GM12878 (cell line): ENCODE results near the gene PSMD13.

Source experiments
- POLR2AphosphoS2 ChIP-seq: IDR thresholded peaks from 2 replicates; pipeline ENCODE4 v1.6.1; 2011; ENCODE audit warnings: low read depth, mild to moderate bottlenecking, low read length, improper control_type of control experiment, moderate library complexity
- SP1 ChIP-seq: IDR thresholded peaks from one replicate; pipeline ENCODE4 v1.6.1; 2011; ENCODE audit warnings: low read depth, low read length
- ZNF217 ChIP-seq: fragments of 450-650 bp; IDR thresholded peaks from 2 replicates; pipeline ENCODE4 v1.6.1; 2017; ENCODE audit warnings: antibody characterized with exemption, mild to moderate bottlenecking
- TF ChIP-seq, protein P1 (sequence below): IDR thresholded peaks from 2 replicates; pipeline ENCODE4 v1.6.1; 2012; ENCODE audit warnings: low read depth, low read length, improper control_type of control experiment

DNA sequence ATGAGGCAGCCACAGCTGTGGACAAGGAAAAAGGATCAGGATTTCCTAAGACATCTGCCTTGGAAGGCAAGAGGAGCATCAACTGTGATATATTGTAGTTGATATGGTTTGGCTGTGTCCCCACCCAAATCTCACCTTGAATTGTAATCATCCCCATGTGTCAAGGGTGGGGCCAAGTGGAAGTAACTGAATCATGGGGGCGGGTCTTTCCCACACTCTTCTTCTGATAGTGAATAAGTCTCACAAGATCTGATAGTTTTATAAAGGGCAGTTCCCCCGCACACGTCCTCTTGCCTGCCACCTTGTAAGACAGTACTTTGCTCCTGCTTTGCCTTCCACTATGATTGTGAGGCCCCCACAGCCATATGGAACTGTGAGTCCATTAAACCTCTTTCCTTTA, 19.1 kb upstream of the PSMD13 start:
- TF ChIP-seq, protein P1, sequence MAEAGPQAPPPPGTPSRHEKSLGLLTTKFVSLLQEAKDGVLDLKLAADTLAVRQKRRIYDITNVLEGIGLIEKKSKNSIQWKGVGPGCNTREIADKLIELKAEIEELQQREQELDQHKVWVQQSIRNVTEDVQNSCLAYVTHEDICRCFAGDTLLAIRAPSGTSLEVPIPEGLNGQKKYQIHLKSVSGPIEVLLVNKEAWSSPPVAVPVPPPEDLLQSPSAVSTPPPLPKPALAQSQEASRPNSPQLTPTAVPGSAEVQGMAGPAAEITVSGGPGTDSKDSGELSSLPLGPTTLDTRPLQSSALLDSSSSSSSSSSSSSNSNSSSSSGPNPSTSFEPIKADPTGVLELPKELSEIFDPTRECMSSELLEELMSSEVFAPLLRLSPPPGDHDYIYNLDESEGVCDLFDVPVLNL = no peak
- TF ChIP-seq ZNF217 (no peak), POLR2AphosphoS2 (no peak), SP1 (no peak)
